WTC11 (cell line): Measurements from ENCODE around the gene ZNF467. TPM values are rescaled to one million over a fixed set of nuclear protein-coding genes. Genes with fewer than 3 reads are reported as not detected.

Experiments
- ATAC-seq: fragments of 200-7000 bp; cut with Tn5 transposase; 2 replicates; pipeline ENCODE4 v1.10.0; 2021; ENCODE audit warnings: mild to moderate bottlenecking, moderate library complexity
- CTCF ChIA-PET: fragments of 300-600 bp; sonication (Branson Sonifier 250); formaldehyde crosslinking; loops from one replicate; lab custom pipeline; 2021; ENCODE audit warnings: antibody characterized with exemption; lab: Charles Lee
- POLR2A ChIA-PET: fragments of 350-600 bp; sonication (Branson Sonifier 250); formaldehyde crosslinking; loops from one replicate; lab custom pipeline; 2021; ENCODE audit warnings: antibody characterized with exemption; lab: Charles Lee
- DNase-seq: peaks from one replicate; pipeline ENCODE4 v3.0.0; 2021; ENCODE audit warnings: low spot score
- H3K27ac Mint-ChIP-seq: 2 replicates; pipeline ENCODE4 v1.8.0; 2021; ENCODE audit warnings: mixed read lengths
- H3K27me3 Mint-ChIP-seq: 2 replicates; pipeline ENCODE4 v1.8.0; 2021; ENCODE audit warnings: low read depth, mild to moderate bottlenecking, moderate library complexity, mixed read lengths
- H3K36me3 Mint-ChIP-seq: 2 replicates; pipeline ENCODE4 v1.8.0; 2021; ENCODE audit warnings: mixed read lengths
- H3K4me1 Mint-ChIP-seq: 2 replicates; pipeline ENCODE4 v1.8.0; 2022; ENCODE audit warnings: mixed read lengths
- H3K4me3 Mint-ChIP-seq: 2 replicates; pipeline ENCODE4 v1.8.0; 2021; ENCODE audit warnings: mild to moderate bottlenecking, moderate library complexity, mixed read lengths
- H3K9me3 Mint-ChIP-seq: 2 replicates; pipeline ENCODE4 v1.8.0; 2021; ENCODE audit warnings: mixed read lengths
- CREM ChIP-seq: sonication (generic); formaldehyde crosslinking; IDR thresholded peaks from 2 replicates; pipeline ENCODE4 v1.8.1; 2022; ENCODE audit warnings: mild to moderate bottlenecking, missing genetic modification reagents, moderate library complexity
- CTCF ChIP-seq: fragments of 200-600 bp; IDR thresholded peaks from 2 replicates; pipeline ENCODE4 v1.8.0; 2022; ENCODE audit warnings: antibody characterized with exemption
- GRHL2 ChIP-seq: fragments of 250-450 bp; sonication (Bioruptor Pico); IDR thresholded peaks from 2 replicates; pipeline ENCODE4 v1.8.0; 2022; ENCODE audit warnings: mild to moderate bottlenecking, moderate library complexity; ENCODE audit not compliant: insufficient replicate concordance, severe bottlenecking
- IRF1 ChIP-seq: sonication (generic); formaldehyde crosslinking; IDR thresholded peaks from 2 replicates; pipeline ENCODE4 v1.8.0; 2023; ENCODE audit warnings: missing genetic modification reagents
- JAZF1 ChIP-seq: fragments of 250-450 bp; sonication (Bioruptor Pico); IDR thresholded peaks from 2 replicates; pipeline ENCODE4 v1.9.0; 2021; ENCODE audit warnings: moderate library complexity, mild to moderate bottlenecking, inconsistent platforms
- NFATC4 ChIP-seq: fragments of 250-450 bp; sonication (Bioruptor Pico); IDR thresholded peaks from 2 replicates; pipeline ENCODE4 v1.9.0; 2021; ENCODE audit warnings: mild to moderate bottlenecking
- OVOL2 ChIP-seq: fragments of 250-450 bp; sonication (Bioruptor Pico); IDR thresholded peaks from 2 replicates; pipeline ENCODE4 v1.9.0; 2021; ENCODE audit warnings: mild to moderate bottlenecking, borderline replicate concordance
- RORB ChIP-seq: fragments of 250-450 bp; sonication (Bioruptor Pico); IDR thresholded peaks from 2 replicates; pipeline ENCODE4 v1.9.0; 2021; ENCODE audit warnings: mild to moderate bottlenecking
- TCF7 ChIP-seq: sonication (generic); formaldehyde crosslinking; IDR thresholded peaks from 2 replicates; pipeline ENCODE4 v1.8.0; 2022; ENCODE audit warnings: mild to moderate bottlenecking, low read depth, missing genetic modification reagents, moderate library complexity
- ZNF219 ChIP-seq: sonication (generic); formaldehyde crosslinking; IDR thresholded peaks from 2 replicates; pipeline ENCODE4 v1.8.0; 2023; ENCODE audit warnings: missing genetic modification reagents, mild to moderate bottlenecking, borderline replicate concordance
- ZNF396 ChIP-seq: fragments of 250-450 bp; sonication (Bioruptor Pico); IDR thresholded peaks from 2 replicates; pipeline ENCODE4 v1.8.0; 2021; ENCODE audit warnings: mild to moderate bottlenecking, moderate library complexity, borderline replicate concordance
- ZNF532 ChIP-seq: fragments of 250-450 bp; sonication (Bioruptor Pico); IDR thresholded peaks from 2 replicates; pipeline ENCODE4 v1.9.0; 2021; ENCODE audit warnings: mild to moderate bottlenecking, borderline replicate concordance
- total RNA-seq: library from RNA; stranded (reverse); gene quantifications from 3 replicates; pipeline ENCODE4 v1.2.3, GENCODE V29; 2021
- TF ChIP-seq, protein P1 (sequence below): fragments of 250-450 bp; sonication (Bioruptor Pico); IDR thresholded peaks from 2 replicates; pipeline ENCODE4 v1.8.0; 2021; ENCODE audit warnings: mild to moderate bottlenecking
- TF ChIP-seq, protein P2 (sequence below): sonication (generic); formaldehyde crosslinking; IDR thresholded peaks from 2 replicates; pipeline ENCODE4 v1.8.1; 2022; ENCODE audit warnings: mild to moderate bottlenecking, missing genetic modification reagents, moderate library complexity, borderline replicate concordance
- TF ChIP-seq, protein P3 (sequence below): sonication (generic); formaldehyde crosslinking; IDR thresholded peaks from 2 replicates; pipeline ENCODE4 v1.8.1; 2022; ENCODE audit warnings: mild to moderate bottlenecking, moderate library complexity, missing genetic modification reagents
- TF ChIP-seq, protein P4 (sequence below): sonication (generic); formaldehyde crosslinking; IDR thresholded peaks from 2 replicates; pipeline ENCODE4 v1.8.1; 2023; ENCODE audit warnings: mild to moderate bottlenecking, missing genetic modification reagents
- TF ChIP-seq, protein P5 (sequence below): sonication (generic); formaldehyde crosslinking; IDR thresholded peaks from 2 replicates; pipeline ENCODE4 v1.8.1; 2022; ENCODE audit warnings: low read depth, missing genetic modification reagents, borderline replicate concordance

ZNF467 gene
- total RNA-seq, 1 experiment from 2014 or later = 0.70 TPM

DNA sequence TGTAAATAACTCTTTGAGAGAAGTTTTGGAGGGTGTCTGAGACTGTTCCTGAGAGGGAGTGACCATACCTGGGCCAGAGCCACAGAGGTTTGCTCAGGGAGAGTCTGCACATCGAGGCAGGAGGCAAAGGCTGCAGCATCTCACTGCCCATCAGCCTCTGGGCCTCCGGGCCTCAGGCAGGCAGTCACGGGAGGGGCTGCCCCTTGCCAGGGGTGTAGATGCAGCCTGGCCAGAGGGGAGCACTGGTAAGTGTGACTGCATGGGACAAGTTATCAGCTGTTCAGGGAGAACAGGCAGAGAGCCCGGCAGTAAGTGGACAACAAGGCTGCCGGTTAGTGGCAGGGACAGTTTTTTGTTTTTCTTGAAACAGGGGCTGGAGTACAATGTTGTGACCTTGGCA is 55.9 kb downstream of the ZNF467 start (continued):
- no peak for TF ChIP-seq ZNF396 (CRISPR knock-in tag)
- TF ChIP-seq CTCF = no peak
- no peak for TF ChIP-seq OVOL2 (CRISPR knock-in tag)
- TF ChIP-seq, protein P1, sequence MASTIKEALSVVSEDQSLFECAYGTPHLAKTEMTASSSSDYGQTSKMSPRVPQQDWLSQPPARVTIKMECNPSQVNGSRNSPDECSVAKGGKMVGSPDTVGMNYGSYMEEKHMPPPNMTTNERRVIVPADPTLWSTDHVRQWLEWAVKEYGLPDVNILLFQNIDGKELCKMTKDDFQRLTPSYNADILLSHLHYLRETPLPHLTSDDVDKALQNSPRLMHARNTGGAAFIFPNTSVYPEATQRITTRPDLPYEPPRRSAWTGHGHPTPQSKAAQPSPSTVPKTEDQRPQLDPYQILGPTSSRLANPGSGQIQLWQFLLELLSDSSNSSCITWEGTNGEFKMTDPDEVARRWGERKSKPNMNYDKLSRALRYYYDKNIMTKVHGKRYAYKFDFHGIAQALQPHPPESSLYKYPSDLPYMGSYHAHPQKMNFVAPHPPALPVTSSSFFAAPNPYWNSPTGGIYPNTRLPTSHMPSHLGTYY = no peak
- no peak for TF ChIP-seq GRHL2
- no peak for TF ChIP-seq ZNF219 (CRISPR knock-in tag)
- no peak for TF ChIP-seq IRF1 (CRISPR knock-in tag)
- TF ChIP-seq, protein P2, sequence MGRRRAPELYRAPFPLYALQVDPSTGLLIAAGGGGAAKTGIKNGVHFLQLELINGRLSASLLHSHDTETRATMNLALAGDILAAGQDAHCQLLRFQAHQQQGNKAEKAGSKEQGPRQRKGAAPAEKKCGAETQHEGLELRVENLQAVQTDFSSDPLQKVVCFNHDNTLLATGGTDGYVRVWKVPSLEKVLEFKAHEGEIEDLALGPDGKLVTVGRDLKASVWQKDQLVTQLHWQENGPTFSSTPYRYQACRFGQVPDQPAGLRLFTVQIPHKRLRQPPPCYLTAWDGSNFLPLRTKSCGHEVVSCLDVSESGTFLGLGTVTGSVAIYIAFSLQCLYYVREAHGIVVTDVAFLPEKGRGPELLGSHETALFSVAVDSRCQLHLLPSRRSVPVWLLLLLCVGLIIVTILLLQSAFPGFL (CRISPR knock-in tag) = no peak
- TF ChIP-seq, protein P3, sequence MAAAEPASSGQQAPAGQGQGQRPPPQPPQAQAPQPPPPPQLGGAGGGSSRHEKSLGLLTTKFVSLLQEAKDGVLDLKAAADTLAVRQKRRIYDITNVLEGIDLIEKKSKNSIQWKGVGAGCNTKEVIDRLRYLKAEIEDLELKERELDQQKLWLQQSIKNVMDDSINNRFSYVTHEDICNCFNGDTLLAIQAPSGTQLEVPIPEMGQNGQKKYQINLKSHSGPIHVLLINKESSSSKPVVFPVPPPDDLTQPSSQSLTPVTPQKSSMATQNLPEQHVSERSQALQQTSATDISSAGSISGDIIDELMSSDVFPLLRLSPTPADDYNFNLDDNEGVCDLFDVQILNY (CRISPR knock-in tag) = no peak
- TF ChIP-seq, protein P4, sequence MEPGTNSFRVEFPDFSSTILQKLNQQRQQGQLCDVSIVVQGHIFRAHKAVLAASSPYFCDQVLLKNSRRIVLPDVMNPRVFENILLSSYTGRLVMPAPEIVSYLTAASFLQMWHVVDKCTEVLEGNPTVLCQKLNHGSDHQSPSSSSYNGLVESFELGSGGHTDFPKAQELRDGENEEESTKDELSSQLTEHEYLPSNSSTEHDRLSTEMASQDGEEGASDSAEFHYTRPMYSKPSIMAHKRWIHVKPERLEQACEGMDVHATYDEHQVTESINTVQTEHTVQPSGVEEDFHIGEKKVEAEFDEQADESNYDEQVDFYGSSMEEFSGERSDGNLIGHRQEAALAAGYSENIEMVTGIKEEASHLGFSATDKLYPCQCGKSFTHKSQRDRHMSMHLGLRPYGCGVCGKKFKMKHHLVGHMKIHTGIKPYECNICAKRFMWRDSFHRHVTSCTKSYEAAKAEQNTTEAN (CRISPR knock-in tag) = no peak

DNA sequence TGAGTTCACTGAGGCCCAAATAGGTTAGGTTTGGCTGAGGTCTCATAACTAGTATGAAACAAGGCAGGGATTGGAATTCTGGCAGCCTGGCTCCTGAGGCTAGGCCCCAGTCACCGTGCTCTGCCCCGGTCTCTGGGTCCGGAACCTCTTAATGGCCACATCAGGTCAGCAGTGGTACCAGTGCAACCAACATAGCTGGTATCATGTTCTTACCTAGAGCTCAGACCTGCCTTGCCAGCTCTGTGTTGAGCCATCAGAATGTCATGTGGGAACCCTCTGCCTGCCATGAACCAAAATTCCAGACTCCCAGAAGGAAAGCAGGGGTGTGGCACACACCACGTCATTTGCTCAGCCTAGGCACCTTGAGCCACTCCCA is 56.5 kb downstream of the ZNF467 start:
- H3K4me1 Mint-ChIP-seq = peaks cover 14% of the 10 kb centered on the region
- ChIA-PET POLR2A (no interaction called here), CTCF (interaction anchor here (0.6 to 3.8 kb wide), 5 partner anchors 12 to 92 kb away, joined by 3 to 28 read pairs (median 4); no protein-coding TSS in a partner anchor)
- H3K4me3 Mint-ChIP-seq = peak overlapping the region; percentile 12
- peaks cover 16% of the 10 kb centered on the region for H3K27me3 Mint-ChIP-seq
- H3K27ac Mint-ChIP-seq = no peak overlapping the region
- TF ChIP-seq CREM (no peak), ZNF532 (CRISPR knock-in tag) (no peak), JAZF1 (CRISPR knock-in tag) (no peak), NFATC4 (no peak), RORB (CRISPR knock-in tag) (no peak), TCF7 (CRISPR knock-in tag) (no peak)
- TF ChIP-seq, protein P5, sequence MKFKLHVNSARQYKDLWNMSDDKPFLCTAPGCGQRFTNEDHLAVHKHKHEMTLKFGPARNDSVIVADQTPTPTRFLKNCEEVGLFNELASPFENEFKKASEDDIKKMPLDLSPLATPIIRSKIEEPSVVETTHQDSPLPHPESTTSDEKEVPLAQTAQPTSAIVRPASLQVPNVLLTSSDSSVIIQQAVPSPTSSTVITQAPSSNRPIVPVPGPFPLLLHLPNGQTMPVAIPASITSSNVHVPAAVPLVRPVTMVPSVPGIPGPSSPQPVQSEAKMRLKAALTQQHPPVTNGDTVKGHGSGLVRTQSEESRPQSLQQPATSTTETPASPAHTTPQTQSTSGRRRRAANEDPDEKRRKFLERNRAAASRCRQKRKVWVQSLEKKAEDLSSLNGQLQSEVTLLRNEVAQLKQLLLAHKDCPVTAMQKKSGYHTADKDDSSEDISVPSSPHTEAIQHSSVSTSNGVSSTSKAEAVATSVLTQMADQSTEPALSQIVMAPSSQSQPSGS (CRISPR knock-in tag) = no peak
- H3K36me3 Mint-ChIP-seq = peaks cover 8% of the 10 kb centered on the region
- DNase-seq = no peak
- no peak for ATAC-seq
- H3K9me3 Mint-ChIP-seq = peaks cover 2% of the 10 kb centered on the region
